Measurements from ENCODE around the gene SPATA18.

DNA sequence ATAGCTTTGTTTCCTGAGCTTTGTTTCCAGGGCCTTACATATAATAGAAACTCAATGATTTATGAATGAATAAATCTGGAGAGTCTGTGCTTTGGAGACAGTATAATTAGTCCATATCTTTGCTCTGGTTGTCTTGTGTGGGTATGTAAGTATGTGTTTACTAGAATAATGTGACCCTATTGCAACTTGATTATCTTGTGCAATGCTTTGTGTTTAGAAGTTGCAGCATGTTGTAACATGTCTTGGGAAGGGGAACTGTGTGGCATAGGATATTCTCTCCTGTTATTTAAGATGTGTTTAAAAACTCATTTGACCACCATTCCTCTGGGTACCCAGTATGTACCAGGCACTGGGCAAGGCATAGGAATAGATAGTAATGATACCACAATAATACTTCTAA is 6.1 kb downstream of the SPATA18 start:
- no peak for TF ChIP-seq POLR2A (IDR thresholded peaks at IDR 0.05; ENCODE audit: insufficient read depth in 1 of 2, low read depth in 2 of 2, low read length in 2 of 2)
- TF ChIP-seq CBX2 (IDR thresholded peaks at IDR 0.05; ENCODE audit: low read depth, low read length) = no peak
- no peak for TF ChIP-seq CBX2 (CRISPR knock-in tag; IDR thresholded peaks at IDR 0.05; ENCODE audit: low read depth)
- no peak for TF ChIP-seq ZNF143 (CRISPR knock-in tag; IDR thresholded peaks at IDR 0.05)
- TF ChIP-seq, protein P1, sequence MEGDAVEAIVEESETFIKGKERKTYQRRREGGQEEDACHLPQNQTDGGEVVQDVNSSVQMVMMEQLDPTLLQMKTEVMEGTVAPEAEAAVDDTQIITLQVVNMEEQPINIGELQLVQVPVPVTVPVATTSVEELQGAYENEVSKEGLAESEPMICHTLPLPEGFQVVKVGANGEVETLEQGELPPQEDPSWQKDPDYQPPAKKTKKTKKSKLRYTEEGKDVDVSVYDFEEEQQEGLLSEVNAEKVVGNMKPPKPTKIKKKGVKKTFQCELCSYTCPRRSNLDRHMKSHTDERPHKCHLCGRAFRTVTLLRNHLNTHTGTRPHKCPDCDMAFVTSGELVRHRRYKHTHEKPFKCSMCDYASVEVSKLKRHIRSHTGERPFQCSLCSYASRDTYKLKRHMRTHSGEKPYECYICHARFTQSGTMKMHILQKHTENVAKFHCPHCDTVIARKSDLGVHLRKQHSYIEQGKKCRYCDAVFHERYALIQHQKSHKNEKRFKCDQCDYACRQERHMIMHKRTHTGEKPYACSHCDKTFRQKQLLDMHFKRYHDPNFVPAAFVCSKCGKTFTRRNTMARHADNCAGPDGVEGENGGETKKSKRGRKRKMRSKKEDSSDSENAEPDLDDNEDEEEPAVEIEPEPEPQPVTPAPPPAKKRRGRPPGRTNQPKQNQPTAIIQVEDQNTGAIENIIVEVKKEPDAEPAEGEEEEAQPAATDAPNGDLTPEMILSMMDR (CRISPR knock-in tag; IDR thresholded peaks at IDR 0.05) = no peak
- no peak for TF ChIP-seq KAT7 (CRISPR knock-in tag; IDR thresholded peaks at IDR 0.05; ENCODE audit: borderline replicate concordance)

Data from HepG2 (cell line).